ENCODE measurements around the gene NKD1.

Gene NKD1

GRCh38 chr16:50609471-50609870 is 61.3 kb downstream of the NKD1 start:
- in situ Hi-C loops (cut with MboI; ENCODE audit: low sequenced_read_pairs) = no loop called here

GRCh38 chr16:50610331-50611262 is 62.4 kb downstream of the NKD1 start:
- in situ Hi-C loops (cut with MboI; ENCODE audit: low sequenced_read_pairs) = no loop called here

- in situ Hi-C loops (cut with MboI; ENCODE audit: low sequenced_read_pairs) = no loop called here
Observed at GRCh38 chr16:50611332-50611934, 63.2 kb downstream of the NKD1 start.

GRCh38 chr16:50611995-50612848 is 64.0 kb downstream of the NKD1 start:
- in situ Hi-C loops (cut with MboI; ENCODE audit: low sequenced_read_pairs) = no loop called here

GRCh38 chr16:50612849-50613198 is 64.6 kb downstream of the NKD1 start:
- in situ Hi-C loops (cut with MboI; ENCODE audit: low sequenced_read_pairs) = no loop called here

GRCh38 chr16:50613281-50613963 is 65.2 kb downstream of the NKD1 start:
- in situ Hi-C loops (cut with MboI; ENCODE audit: low sequenced_read_pairs) = no loop called here

GRCh38 chr16:50613964-50614474 is 65.8 kb downstream of the NKD1 start:
- in situ Hi-C loops (cut with MboI; ENCODE audit: low sequenced_read_pairs) = no loop called here

GRCh38 chr16:50614955-50615724 is 66.9 kb downstream of the NKD1 start:
- in situ Hi-C loops (cut with MboI; ENCODE audit: low sequenced_read_pairs) = no loop called here

GRCh38 chr16:50615891-50616290 is 67.7 kb downstream of the NKD1 start:
- in situ Hi-C loops (cut with MboI; ENCODE audit: low sequenced_read_pairs) = no loop called here

GRCh38 chr16:50616386-50616785 is 68.2 kb downstream of the NKD1 start:
- in situ Hi-C loops (cut with MboI; ENCODE audit: low sequenced_read_pairs) = no loop called here

- in situ Hi-C loops (cut with MboI; ENCODE audit: low sequenced_read_pairs) = no loop called here
Observed at GRCh38 chr16:50616883-50617645, 68.9 kb downstream of the NKD1 start.

- in situ Hi-C loops (cut with MboI; ENCODE audit: low sequenced_read_pairs) = no loop called here
Observed at GRCh38 chr16:50617646-50618184, 69.5 kb downstream of the NKD1 start.

GRCh38 chr16:50618238-50618918 is 70.2 kb downstream of the NKD1 start:
- in situ Hi-C loops (cut with MboI; ENCODE audit: low sequenced_read_pairs) = no loop called here

GRCh38 chr16:50619702-50620491 is 71.7 kb downstream of the NKD1 start:
- in situ Hi-C loops (cut with MboI; ENCODE audit: low sequenced_read_pairs) = no loop called here

GRCh38 chr16:50620646-50621451 is 72.7 kb downstream of the NKD1 start:
- in situ Hi-C loops (cut with MboI; ENCODE audit: low sequenced_read_pairs) = no loop called here

GRCh38 chr16:50621452-50621792 is 73.2 kb downstream of the NKD1 start:
- in situ Hi-C loops (cut with MboI; ENCODE audit: low sequenced_read_pairs) = no loop called here

- in situ Hi-C loops (cut with MboI; ENCODE audit: low sequenced_read_pairs) = no loop called here
Observed at GRCh38 chr16:50622029-50622428, 73.8 kb downstream of the NKD1 start.
